M059J (cell line): ENCODE measurements around the gene STK32C. TPM values are rescaled to one million over a fixed set of nuclear protein-coding genes. Genes with fewer than 3 reads are reported as not detected.
"Not testable (repeated sequence)": the region's sequence is repeated elsewhere in the genome, so short reads cannot be mapped to it uniquely, and the experiment has no call there.

Experiments
- DNase-seq: peaks from one replicate; pipeline ENCODE4 v3.0.0-alpha.2; 2012; ENCODE audit warnings: low read depth
- total RNA-seq: library from RNA; depleted of rRNA; stranded (reverse); fragments of >200 nt; shearing (Covaris generic); gene quantifications from 2 replicates; pipeline ENCODE4 v1.2.3, GENCODE V29; 2014

STK32C gene
- total RNA-seq, 1 experiment from 2014 or later: 3.6 TPM

- DNase-seq: no peak
Observed at GRCh38 chr10:132302421-132303310, 5.1 kb downstream of the STK32C start.

GRCh38 chr10:132301371-132302330, 6.1 kb downstream of the STK32C start:
- no peak for DNase-seq

- no peak for DNase-seq
Observed at GRCh38 chr10:132300582-132300981, 7.2 kb downstream of the STK32C start.

- DNase-seq: no peak
Observed at GRCh38 chr10:132299371-132300336, 8.1 kb downstream of the STK32C start.

DNA sequence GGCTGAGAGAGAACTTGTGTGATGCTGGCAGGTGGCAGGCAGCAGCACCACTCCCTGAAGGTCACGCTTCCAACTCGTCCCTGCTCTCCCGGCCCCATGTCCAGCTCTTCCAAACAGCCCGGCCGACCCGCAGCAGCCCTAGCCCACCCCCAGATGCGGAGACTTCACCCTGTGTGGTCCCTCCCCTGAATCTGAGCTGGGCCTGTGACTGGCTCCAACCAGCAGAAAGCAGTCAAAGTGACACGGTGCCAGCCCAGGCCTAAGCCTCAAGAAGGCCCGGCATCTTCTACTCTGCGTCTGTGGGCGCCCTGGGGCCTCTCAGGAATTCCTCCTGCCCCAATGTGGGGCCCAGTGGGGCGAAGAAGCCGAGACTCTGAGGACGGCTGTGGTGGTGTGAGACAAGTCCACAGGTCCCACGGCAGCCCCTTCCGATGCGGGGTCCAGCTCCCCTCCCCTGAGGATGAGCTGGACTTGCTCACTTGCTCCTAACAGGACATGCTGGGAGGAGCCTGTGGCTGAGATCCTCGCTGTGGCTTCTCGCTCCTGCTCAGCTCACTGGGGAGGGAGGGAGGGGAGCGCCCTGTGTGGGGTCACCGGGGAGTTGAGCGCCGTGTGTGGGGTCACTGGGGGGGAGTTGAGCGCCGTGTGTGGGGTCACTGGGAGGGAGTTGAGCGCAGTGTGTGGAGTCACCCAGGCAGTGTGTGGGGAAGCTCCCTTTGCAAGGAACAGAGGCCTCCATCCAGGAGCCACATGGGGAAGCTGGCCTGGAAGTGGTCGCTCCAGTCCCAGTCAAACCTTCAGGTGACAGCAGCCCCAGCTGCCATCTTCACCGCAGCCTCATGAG, 9.5 kb downstream of the STK32C start:
- no peak for DNase-seq

DNA sequence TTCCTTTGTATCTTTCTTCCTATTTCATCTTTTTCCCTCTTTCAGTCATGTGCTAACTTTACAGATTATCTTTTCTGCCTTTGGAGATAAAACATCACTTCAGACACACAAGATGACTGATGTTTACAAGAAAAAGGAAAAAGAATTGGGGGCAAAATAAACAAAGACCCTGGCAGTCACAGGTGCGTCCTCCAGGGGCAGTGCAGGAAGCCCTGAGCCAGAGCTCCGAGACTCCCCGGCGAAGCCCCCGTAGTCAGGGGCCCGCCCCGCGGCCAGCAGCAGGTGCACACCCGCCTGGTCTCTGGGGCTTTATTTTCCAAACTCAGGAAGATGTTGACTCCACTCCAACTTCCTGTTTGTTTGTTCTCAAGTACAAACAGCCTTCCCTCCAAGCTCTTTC, 10.2 kb downstream of the STK32C start:
- DNase-seq: no peak

GRCh38 chr10:132296666-132297443, 10.9 kb downstream of the STK32C start:
- no peak for DNase-seq

DNA sequence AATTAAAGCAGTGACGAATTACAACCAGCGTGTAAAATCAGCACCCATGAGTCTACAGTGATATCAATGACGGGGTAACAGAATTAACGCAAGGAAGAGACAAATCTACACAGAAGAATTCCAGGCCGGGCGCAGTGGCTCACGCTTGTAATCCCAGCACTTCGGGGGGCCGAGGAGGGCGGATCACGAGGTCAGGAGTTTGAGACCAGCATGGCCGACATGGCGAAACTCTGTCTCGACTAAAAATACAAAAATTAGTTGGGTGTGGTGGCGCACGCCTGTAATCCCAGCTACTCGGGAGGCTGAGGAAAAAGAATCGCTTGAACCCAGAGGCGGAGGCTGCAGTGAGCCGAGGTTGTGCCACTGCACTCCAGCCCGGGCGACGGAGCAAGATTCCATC, 12.3 kb downstream of the STK32C start:
- not testable (repeated sequence) for DNase-seq

DNA sequence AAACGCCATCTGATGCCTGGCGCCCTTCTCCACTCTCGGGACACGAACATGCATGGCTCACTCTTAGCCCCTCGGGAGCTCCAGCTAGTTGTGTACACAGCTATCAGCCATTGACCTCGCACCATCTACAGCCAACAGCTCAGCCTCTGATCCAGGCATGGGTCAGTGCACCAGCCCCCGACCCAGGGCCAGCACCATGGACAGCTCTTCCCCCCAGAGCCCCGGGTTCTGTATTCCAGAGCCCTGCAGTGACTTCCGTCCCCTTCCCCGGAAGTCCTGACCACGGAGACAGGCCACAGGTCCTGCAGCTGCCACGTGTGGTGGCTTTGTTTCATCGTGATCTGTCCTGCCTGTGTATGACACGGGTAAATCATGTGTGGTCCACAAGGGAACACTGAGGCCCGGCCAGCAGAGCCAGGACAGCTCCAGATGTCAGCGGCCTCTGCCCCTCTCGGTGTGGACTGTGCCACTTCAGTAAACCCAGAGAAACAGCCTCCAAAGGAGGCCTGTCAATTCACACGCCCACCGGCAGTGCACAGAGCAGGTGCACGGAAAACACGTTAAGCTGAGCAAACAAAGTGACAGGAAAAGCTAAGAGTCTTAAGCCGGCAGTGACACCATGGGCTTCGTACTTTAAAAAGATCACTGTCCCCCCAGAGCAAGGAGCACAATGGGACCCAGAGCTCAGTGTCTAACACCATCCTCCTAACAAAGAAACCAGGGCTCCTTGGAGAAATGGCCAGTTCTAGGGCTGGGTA, 13.0 kb downstream of the STK32C start:
- no peak for DNase-seq

- no peak for DNase-seq
Observed at GRCh38 chr10:132293813-132294520, 13.8 kb downstream of the STK32C start.

DNA sequence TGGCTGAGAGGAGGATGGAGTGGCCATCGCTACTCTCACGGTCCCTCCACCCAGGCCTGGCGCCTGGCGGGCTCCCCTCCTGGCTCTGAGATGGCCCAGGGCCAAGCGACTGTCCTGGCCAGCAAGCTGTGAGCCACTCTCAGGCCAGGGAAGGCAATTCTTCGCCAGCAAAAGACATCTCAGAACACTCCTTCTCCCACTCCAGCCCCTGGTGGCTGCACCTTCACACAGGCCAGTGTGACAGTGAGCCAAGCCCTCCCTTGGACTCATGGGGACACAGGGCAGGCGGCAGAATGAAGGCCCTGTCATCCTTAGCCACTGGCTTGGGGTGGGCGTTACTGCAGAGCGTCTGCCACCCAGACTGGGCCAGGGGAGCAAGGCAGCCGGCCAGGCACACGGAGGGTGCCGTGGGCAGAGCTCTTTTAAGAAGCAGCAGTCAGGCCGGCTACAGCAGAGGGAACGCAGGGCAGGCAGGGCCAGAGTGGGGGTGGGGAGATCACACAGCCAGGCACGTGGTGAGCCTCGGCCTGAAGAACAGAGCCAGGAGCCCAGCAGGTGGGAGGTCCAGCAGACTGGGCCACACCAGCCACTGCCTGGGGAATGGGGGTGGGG, 14.4 kb downstream of the STK32C start:
- DNase-seq: no peak

GRCh38 chr10:132292287-132293200, 15.2 kb downstream of the STK32C start:
- DNase-seq: no peak

DNA sequence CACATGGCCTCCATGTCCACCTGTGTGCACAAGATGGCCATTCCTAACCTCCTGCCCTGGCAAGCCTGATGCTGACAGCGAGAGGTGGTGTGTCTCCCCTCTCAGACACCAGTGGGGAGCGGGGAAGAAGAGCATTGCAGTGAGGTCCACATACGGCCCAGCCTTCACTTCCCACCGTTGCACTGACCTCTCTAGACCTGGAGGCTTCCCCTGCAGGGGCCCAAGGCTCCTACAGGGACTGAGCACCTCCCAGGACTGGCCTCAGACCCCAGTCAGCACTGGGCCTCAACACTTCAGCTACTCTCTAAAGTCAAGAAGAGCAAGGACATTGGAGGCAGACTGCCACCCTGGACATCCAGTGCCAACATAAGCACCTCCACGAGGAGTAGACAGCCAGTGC, 15.9 kb downstream of the STK32C start:
- DNase-seq: no peak

GRCh38 chr10:132290631-132291030, 17.1 kb downstream of the STK32C start:
- DNase-seq: no peak

DNA sequence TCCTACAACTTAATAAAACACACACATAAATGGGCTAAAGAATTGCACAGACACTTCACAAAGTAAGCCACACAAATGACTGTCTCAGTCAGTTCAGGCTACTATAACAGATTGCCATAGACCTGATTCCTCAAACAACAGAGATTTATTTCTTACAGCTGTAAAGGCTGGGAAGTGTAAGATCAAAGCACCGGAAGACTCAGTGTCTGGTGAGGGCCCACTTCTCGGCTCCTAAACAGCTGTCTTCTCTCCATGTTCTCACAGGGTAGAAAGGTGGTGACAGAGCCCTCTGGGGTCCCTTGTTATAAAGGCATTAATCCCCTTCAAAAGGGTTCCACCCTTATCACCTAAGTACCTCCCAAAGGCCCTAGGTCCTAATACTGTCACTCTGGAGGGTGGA, 18.3 kb downstream of the STK32C start:
- no peak for DNase-seq

DNA sequence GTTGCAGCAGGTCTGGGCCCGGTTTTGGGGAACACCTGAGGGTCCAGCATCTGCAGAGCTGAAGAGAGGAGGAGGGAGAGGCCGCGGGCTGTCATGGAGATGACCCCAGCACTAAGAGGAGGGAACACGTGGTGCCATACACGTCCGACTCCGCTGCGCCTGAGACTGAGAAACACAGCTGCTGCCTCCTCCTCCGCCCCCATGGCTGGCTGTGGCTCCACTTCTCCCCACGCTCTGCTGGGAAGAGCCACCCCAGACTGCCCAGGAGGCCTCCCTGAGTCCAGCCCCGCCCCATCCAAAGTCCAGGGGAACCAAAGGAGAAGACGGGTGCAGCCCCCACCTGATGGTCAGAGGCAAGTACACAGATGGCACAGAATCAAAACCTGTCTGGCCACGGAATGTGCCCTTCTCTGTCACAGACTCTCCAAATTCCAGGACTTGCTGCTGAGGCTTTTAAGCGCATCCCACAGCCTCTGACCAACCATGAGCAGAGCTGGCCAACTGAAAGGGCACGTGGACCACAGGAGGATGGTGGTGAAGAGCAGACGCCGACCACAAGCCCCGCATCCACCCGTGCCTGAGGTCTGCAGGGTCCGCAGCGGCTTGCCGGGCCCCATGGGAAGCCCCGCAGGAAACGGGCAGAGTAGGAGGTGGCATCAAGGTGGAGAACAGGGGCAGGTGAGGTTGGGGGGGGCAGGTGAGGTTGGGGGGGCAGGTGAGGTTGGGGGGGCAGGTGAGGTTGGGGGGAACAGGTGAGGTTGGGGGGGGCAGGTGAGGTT, 24.0 kb downstream of the STK32C start:
- DNase-seq: no peak
